NCI-H187 (cell line): ENCODE results near the gene DMXL1.
"Not testable (repeated sequence)": the region's sequence is repeated elsewhere in the genome, so short reads cannot be mapped to it uniquely, and the experiment has no call there.

Source experiments
- DNase-seq, 2 experiments: peaks; one replicate each; lab custom pipeline; 2025; lab: John Stamatoyannopoulos, UW

Gene DMXL1

GRCh38 chr5:119122474-119122873, 51.6 kb downstream of the DMXL1 start:
- not testable (repeated sequence) for DNase-seq

GRCh38 chr5:119123280-119123679, 52.4 kb downstream of the DMXL1 start:
- no peak for DNase-seq

- DNase-seq = no peak
Measured at GRCh38 chr5:119129770-119130169, 58.9 kb downstream of the DMXL1 start.

- DNase-seq = no peak
Measured at GRCh38 chr5:119131530-119132304, 60.8 kb downstream of the DMXL1 start.

GRCh38 chr5:119135743-119136142, 64.9 kb downstream of the DMXL1 start:
- not testable (repeated sequence) for DNase-seq

- no peak for DNase-seq
Measured at GRCh38 chr5:119136666-119137318, 65.9 kb downstream of the DMXL1 start.

GRCh38 chr5:119153629-119154028, 82.7 kb downstream of the DMXL1 start:
- DNase-seq = no peak

GRCh38 chr5:119158144-119158543, 87.3 kb downstream of the DMXL1 start:
- no peak for DNase-seq

- DNase-seq = no peak
Measured at GRCh38 chr5:119161430-119161829, 90.5 kb downstream of the DMXL1 start.

- DNase-seq = no peak
Measured at GRCh38 chr5:119166026-119166425, 95.1 kb downstream of the DMXL1 start.

GRCh38 chr5:119168401-119168800, 97.5 kb downstream of the DMXL1 start:
- no peak for DNase-seq

GRCh38 chr5:119171686-119172085, 100.8 kb downstream of the DMXL1 start:
- no peak for DNase-seq

GRCh38 chr5:119174578-119175163, 103.8 kb downstream of the DMXL1 start:
- DNase-seq = no peak

GRCh38 chr5:119176785-119177184, 105.9 kb downstream of the DMXL1 start:
- DNase-seq = no peak

- no peak for DNase-seq
Measured at GRCh38 chr5:119177226-119177625, 106.3 kb downstream of the DMXL1 start.

- no peak for DNase-seq
Measured at GRCh38 chr5:119178435-119178834, 107.5 kb downstream of the DMXL1 start.

GRCh38 chr5:119179857-119180641, 109.2 kb downstream of the DMXL1 start:
- DNase-seq = no peak

- DNase-seq = not testable (repeated sequence)
Measured at GRCh38 chr5:119185512-119185911, 114.6 kb downstream of the DMXL1 start.

- no peak for DNase-seq
Measured at GRCh38 chr5:119187776-119188529, 117.1 kb downstream of the DMXL1 start.

GRCh38 chr5:119190470-119191095, 119.7 kb downstream of the DMXL1 start:
- no peak for DNase-seq

GRCh38 chr5:119191944-119192343, 121.1 kb downstream of the DMXL1 start:
- DNase-seq = no peak
